NCI-H345 treated with DMSO at 0.1 percent for 48 hours (cell line): ENCODE data around the gene FHOD3.
A peak's percentile ranks its signal among the peaks of the same experiment; 100 is the strongest.
"Not testable (repeated sequence)": the region's sequence is repeated elsewhere in the genome, so short reads cannot be mapped to it uniquely, and the experiment has no call there.

Experiments used
- DNase-seq: peaks from one replicate; lab custom pipeline; 2025; ENCODE audit not compliant: unreplicated experiment; lab: John Stamatoyannopoulos, UW

Gene FHOD3

GRCh38 chr18:36812678-36813077, 515.2 kb downstream of the FHOD3 start:
- DNase-seq: no peak

GRCh38 chr18:36813101-36813775, 515.7 kb downstream of the FHOD3 start:
- no peak for DNase-seq

DNA sequence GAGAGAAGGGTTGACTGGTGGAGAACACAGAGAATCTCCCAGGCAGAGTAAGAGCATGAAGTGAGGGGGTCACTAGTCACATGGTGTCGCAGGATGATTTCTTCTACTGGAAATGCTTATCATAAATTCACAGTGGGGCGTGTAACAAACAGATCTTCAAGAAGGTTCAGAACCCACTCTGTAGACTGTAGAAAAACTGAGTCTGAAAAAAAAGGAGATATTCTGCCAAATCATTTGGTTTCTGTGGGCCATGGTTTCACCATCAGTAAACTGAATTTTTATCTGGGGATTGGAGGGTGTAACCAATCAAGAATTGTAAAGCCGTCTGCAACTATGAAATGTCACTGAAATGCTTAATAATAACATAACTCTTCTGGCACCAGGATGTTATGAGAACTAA, 516.3 kb downstream of the FHOD3 start:
- no peak for DNase-seq

DNA sequence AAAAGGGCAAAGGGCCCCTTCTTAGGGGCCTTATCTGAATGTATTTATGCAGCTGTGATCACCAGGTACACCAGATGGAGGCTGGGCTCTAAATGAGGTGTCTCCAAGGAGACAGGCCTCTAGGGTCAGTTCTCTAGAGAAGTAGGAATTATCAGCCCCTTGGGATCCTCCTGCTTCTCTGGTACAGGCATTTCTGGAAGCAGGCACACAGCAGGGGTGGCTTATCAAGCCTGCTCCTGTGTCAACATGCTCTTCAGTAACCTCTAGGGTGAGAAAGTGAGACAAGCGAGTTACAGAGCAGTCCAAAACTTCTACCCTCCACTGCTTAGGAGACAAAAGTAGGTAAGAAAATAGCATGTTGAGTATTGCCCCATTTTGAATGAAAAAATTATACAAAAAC, 517.5 kb downstream of the FHOD3 start:
- DNase-seq: no peak

DNA sequence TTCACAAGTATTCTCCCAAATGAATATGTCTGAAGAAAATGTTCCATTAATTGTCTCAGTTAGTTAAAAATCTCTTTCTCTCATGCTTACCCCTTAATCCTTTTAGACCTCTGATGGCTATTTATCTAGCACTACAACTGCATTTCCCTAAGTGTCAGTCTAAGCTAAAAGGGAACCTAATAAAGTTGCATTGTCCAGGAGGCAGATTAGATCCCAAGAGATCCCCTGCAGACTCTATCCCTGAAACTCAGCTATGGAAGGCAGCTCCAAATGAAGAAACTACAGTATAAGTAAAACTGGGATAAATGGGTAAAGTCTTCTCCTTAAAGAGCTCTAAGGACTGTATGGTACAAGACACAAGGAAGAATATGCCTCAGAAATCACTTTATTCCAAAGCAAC, 518.6 kb downstream of the FHOD3 start:
- DNase-seq: not testable (repeated sequence)

- no peak for DNase-seq
Measured at GRCh38 chr18:36817039-36817438, 519.5 kb downstream of the FHOD3 start.

DNA sequence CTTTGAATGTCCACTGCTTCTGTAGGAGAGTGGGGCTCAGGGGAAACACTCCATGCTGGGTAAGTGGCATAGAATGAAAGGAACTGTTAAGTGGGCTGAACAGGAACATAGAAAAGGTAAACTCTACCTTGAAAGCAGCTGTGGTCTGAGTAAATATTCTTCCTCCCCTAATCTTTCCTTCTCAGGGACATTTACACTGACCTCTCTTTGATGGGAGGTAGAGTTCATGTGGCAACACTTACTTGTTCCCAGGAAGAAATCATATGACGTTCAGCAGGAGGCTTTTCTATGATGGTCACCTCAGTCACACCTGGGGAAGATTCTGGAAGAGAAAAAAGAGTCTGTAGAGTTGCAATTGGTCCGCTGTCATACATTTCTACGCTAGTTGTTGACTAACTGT, 521.1 kb downstream of the FHOD3 start:
- DNase-seq: no peak

DNA sequence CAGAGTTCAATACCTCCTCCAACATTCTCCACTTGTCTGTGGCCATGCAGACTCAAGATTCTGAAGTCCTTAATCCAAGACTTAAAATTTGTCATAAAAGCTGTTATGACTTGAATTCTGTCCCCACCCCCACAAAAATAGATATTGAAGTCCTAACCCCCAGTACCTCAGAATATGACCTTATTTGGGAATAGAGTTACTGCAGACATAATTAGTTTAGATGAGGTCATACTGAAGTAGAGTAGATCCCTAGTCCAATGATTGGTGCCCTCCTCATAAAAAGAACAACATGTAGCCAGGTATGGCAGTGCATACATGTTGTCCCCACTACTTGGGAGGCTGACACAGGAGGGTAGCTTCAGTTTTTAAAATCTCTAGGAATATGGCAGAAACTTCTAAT, 522.1 kb downstream of the FHOD3 start:
- no peak for DNase-seq

- no peak for DNase-seq
Measured at GRCh38 chr18:36821681-36822080, 524.2 kb downstream of the FHOD3 start.

DNA sequence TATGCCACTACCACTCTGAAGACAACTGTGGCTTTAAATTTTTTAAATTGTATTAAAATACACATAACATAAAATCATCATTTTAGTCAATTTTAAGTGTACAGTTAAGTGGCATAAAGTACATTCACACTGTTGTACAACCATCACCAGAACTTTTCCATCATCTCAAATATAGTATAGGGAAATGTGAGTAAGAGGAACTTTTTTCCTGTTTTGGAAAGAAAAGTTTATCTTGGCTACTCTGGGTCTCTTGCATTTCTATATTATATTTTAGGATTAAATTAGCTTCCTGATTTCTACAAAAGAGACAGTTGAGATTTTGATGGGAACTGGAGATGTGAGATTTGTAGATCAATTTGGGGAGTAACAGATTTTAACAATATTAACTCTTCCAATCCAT, 528.0 kb downstream of the FHOD3 start:
- no peak for DNase-seq

GRCh38 chr18:36826556-36826955, 529.0 kb downstream of the FHOD3 start:
- no peak for DNase-seq

DNA sequence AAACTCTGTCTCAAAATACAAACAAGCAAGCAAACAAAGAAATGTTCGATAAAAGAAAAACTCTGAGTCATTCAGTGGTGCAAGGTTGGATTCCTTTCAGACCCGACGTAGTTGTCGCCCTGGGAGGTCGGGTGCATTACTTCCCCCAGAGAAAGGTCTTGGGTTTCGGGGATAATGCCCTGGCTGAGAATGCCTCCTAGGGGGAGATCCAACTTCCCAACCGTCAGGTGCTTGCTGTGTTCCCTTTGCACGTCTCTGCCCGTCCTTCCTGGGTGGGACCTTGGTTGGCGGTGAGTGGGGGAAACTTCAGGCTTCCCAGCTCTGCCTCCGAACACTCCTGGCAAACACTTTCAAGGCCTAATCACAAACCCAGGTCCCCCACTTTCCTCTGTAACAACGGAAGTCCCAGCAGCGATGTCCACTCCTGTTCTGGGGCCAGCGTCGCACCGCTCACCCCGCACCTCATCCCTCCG, 530.7 kb downstream of the FHOD3 start:
- DNase-seq: peak; percentile 31

- peak; percentile 86 for DNase-seq
Measured at GRCh38 chr18:36828630-36829361, 531.3 kb downstream of the FHOD3 start, which contains the start of the genes KIAA1328 and TPGS2. Gene KIAA1328 (plus strand): TSS chr18:36829127. CDS start chr18:36829139, 12 bp downstream. Gene TPGS2 (minus strand): TSS chr18:36829002. CDS start chr18:36828767, 235 bp downstream.
